ENCODE data around the gene XNDC1N. TPM values are rescaled to one million over a fixed set of nuclear protein-coding genes. Genes with fewer than 3 reads are reported as not detected.
"Not testable (repeated sequence)": the region's sequence is repeated elsewhere in the genome, so short reads cannot be mapped to it uniquely, and the experiment has no call there.

The XNDC1N gene
- total RNA-seq, 4 donors from 2014 or later: 4.6 to 21.4 (median 15.7) TPM

- WGBS, 2 donors: 86 to 90% methylated on average over 9 of the region's 9 CpGs
- TF ChIP-seq CTCF (IDR thresholded peaks at IDR 0.05): no peak
- TF ChIP-seq POLR2A (IDR thresholded peaks at IDR 0.05): no peak
- TF ChIP-seq EP300 (IDR thresholded peaks at IDR 0.05): no peak
- Histone ChIP-seq H3K4me3 (no peak overlapping the region), H3K4me1 (no peaks in the 10 kb centered on the region), H3K36me3 (peaks cover 0 to 73% (median 8%) of the 10 kb centered on the region in 3 donors), H3K27ac (no peak overlapping the region), H3K27me3 (no peaks in the 10 kb centered on the region), H3K9me3 (no peaks in the 10 kb centered on the region)
- DNase-seq (ENCODE audit: low spot score in 2 of 2): no peak
Observed at GRCh38 chr11:71917646-71918140, 10.7 kb downstream of the XNDC1N start.

DNA sequence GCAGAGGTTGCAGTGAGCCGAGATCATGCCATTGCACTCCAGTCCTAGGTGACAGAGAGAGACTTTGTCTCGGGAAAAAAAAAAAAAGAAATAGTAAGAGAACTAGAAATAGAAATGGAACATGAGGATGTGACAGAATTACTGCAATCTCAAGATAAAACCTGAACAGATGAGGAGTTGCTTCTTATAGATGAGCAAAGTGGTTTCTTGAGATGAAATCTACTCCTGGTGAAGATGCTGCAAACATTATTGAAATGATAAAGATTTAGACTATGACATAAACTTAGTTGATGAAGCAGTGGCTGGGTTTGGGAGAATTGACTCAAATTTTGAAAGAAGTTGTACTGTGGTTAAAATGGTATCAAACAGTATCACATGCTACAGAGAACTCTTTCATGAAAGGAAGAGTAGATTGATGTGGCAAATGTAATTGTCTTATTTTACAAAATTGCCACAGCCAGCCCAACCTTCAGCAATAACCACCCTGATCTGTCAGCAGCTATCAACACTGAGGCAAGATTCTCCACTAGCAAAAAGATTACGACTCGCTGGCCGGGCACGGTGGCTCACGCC lies 13.7 kb downstream of the XNDC1N start:
- no peaks in the 10 kb centered on the region for H3K27me3 ChIP-seq
- H3K27ac ChIP-seq: no peak overlapping the region
- WGBS, 2 donors: 93 to 96% methylated on average over 7 of the region's 7 CpGs
- no peak for TF ChIP-seq POLR2A (IDR thresholded peaks at IDR 0.05)
- no peak for TF ChIP-seq CTCF (IDR thresholded peaks at IDR 0.05)
- no peak for TF ChIP-seq EP300 (IDR thresholded peaks at IDR 0.05)
- H3K4me1 ChIP-seq: no peaks in the 10 kb centered on the region
- no peaks in the 10 kb centered on the region for H3K9me3 ChIP-seq
- DNase-seq (ENCODE audit: low spot score in 2 of 2): no peak
- H3K36me3 ChIP-seq: peaks cover 0 to 84% (median 8%) of the 10 kb centered on the region in 3 donors
- no peak overlapping the region for H3K4me3 ChIP-seq

DNA sequence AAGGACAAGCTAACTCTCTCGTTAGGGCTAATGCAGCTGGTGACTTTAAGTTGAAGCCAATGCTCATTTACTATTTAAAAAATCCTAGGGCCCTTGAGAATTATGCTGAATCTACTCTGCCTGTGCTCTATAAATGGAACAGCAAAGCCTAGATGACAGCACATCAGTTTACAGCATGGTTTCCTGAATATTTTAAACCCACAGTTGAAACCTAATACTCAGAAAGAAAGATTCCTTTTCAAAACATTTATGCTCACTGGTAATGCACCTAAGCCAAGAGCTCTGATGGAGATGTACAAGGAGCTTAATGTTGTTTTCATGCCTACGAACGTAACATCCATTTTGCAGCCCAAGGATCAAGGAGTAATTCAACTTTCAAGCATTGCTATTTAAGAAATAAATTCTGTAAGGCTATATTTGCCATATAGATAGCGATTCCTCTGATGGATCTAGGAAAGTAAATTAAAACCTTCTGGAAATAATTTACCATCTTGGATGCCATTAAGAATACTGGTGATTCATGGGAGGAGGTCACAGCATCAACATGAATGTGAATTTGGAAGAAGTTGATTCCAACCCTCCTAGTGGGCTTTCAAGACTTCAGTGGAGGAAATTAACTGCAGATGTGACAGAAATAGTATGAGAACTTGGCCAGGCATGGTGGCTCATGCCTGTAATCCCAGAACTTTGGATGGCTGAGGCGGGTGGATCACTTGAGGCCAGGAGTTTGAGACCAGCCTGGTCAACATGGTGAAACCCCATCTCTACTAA lies 14.5 kb downstream of the XNDC1N start:
- H3K27ac ChIP-seq: no peak overlapping the region
- WGBS, 2 donors: 87 to 89% methylated on average over 5 of the region's 5 CpGs
- DNase-seq (ENCODE audit: low spot score in 2 of 2): no peak
- H3K9me3 ChIP-seq: no peaks in the 10 kb centered on the region
- TF ChIP-seq CTCF (IDR thresholded peaks at IDR 0.05) (no peak), POLR2A (IDR thresholded peaks at IDR 0.05) (no peak), EP300 (IDR thresholded peaks at IDR 0.05) (no peak)
- H3K4me1 ChIP-seq: no peaks in the 10 kb centered on the region
- peaks cover 0 to 83% (median 8%) of the 10 kb centered on the region in 3 donors for H3K36me3 ChIP-seq
- no peaks in the 10 kb centered on the region for H3K27me3 ChIP-seq
- no peak overlapping the region for H3K4me3 ChIP-seq

- not testable (repeated sequence) for H3K4me1 ChIP-seq; H3K27me3 ChIP-seq; H3K4me3 ChIP-seq; H3K9me3 ChIP-seq; H3K27ac ChIP-seq; DNase-seq (ENCODE audit: low spot score in 2 of 2)
- 94 to 98% methylated on average over 10 of the region's 10 CpGs for WGBS, 2 donors
- H3K36me3 ChIP-seq: peaks cover 0 to 80% (median 8%) of the 10 kb centered on the region in 3 donors
Observed at GRCh38 chr11:71911986-71912340, 16.4 kb downstream of the XNDC1N start.

DNA sequence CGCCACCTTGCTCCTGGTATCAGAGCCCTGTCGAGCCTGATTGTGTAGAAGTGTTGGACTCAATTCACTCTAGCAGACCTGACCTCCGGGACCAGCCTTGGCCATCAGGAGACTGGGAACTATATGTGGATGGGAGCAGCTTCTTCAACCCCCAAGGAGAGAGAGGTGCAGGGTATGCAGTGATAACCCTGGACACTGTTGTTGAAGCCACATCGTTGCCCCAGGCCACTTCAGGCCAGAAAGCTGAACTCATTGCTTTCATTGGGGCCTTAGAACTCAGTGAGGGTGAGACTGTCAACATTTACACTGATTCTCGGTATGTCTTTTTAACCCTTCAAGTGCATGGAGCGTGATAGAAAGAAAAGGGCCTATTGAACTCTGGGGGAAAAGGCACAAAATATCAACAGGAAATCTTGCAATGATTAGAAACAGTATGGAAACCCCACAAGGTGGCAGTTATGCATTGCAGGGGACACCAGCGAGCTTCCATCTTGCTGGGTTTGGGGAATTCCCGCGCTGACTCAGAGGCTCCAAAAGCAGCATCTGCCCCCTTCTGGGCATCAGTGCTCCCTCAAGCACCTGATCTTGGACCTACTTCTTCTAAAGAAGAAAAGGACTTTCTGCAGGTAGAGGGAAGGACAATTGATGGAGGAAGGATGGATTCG lies 16.9 kb downstream of the XNDC1N start:
- H3K36me3 ChIP-seq: peaks cover 0 to 80% (median 8%) of the 10 kb centered on the region in 3 donors
- H3K27ac ChIP-seq; H3K4me1 ChIP-seq; DNase-seq (ENCODE audit: low spot score in 2 of 2); H3K27me3 ChIP-seq; H3K9me3 ChIP-seq; H3K4me3 ChIP-seq: not testable (repeated sequence)
- WGBS, 2 donors: 79% methylated on average over 10 of the region's 10 CpGs

GRCh38 chr11:71910775-71911174 lies 17.6 kb downstream of the XNDC1N start:
- WGBS, 2 donors: 61 to 63% methylated on average over 5 of the region's 5 CpGs
- peaks cover 0 to 80% (median 8%) of the 10 kb centered on the region in 3 donors for H3K36me3 ChIP-seq
- not testable (repeated sequence) for H3K4me3 ChIP-seq; DNase-seq (ENCODE audit: low spot score in 2 of 2); H3K27me3 ChIP-seq; H3K9me3 ChIP-seq; H3K27ac ChIP-seq; H3K4me1 ChIP-seq
